WTC11 (cell line): ENCODE data around the gene TMEM179.

Source experiments
- CTCF ChIP-seq: fragments of 200-600 bp; IDR thresholded peaks from 2 replicates; pipeline ENCODE4 v1.8.0; 2022; ENCODE audit warnings: antibody characterized with exemption
- ELF4 ChIP-seq: sonication (generic); formaldehyde crosslinking; IDR thresholded peaks from 2 replicates; pipeline ENCODE4 v1.8.1; 2022; ENCODE audit warnings: low read depth, mild to moderate bottlenecking, moderate library complexity, missing genetic modification reagents
- GABPB1 ChIP-seq: sonication (generic); formaldehyde crosslinking; IDR thresholded peaks from 2 replicates; pipeline ENCODE4 v1.8.1; 2023; ENCODE audit warnings: mild to moderate bottlenecking, missing genetic modification reagents
- IRF2 ChIP-seq: sonication (generic); formaldehyde crosslinking; IDR thresholded peaks from 2 replicates; pipeline ENCODE4 v1.8.0; 2022; ENCODE audit warnings: low read depth, missing genetic modification reagents, borderline replicate concordance
- MAX ChIP-seq: sonication (generic); formaldehyde crosslinking; IDR thresholded peaks from 2 replicates; pipeline ENCODE4 v1.8.0; 2022; ENCODE audit warnings: mild to moderate bottlenecking, missing genetic modification reagents
- MYBL2 ChIP-seq: sonication (generic); formaldehyde crosslinking; IDR thresholded peaks from 2 replicates; pipeline ENCODE4 v1.8.1; 2023; ENCODE audit warnings: mild to moderate bottlenecking, moderate library complexity, missing genetic modification reagents
- RELA ChIP-seq: sonication (generic); formaldehyde crosslinking; IDR thresholded peaks from 2 replicates; pipeline ENCODE4 v1.8.1; 2022; ENCODE audit warnings: missing genetic modification reagents, mild to moderate bottlenecking, borderline replicate concordance
- SP1 ChIP-seq: sonication (generic); formaldehyde crosslinking; conservative IDR thresholded peaks from 2 replicates; pipeline ENCODE4 v1.8.1; 2022; ENCODE audit warnings: missing genetic modification reagents
- USF2 ChIP-seq: sonication (generic); formaldehyde crosslinking; IDR thresholded peaks from 2 replicates; pipeline ENCODE4 v1.8.1; 2023; ENCODE audit warnings: mild to moderate bottlenecking, missing genetic modification reagents, moderate library complexity
- ZNF232 ChIP-seq: sonication (generic); formaldehyde crosslinking; IDR thresholded peaks from 2 replicates; pipeline ENCODE4 v1.8.0; 2022; ENCODE audit warnings: mild to moderate bottlenecking, missing genetic modification reagents
- TF ChIP-seq, protein P1 (sequence below): sonication (generic); formaldehyde crosslinking; IDR thresholded peaks from 2 replicates; pipeline ENCODE4 v1.8.1; 2023; ENCODE audit warnings: mild to moderate bottlenecking, missing genetic modification reagents, moderate library complexity

DNA sequence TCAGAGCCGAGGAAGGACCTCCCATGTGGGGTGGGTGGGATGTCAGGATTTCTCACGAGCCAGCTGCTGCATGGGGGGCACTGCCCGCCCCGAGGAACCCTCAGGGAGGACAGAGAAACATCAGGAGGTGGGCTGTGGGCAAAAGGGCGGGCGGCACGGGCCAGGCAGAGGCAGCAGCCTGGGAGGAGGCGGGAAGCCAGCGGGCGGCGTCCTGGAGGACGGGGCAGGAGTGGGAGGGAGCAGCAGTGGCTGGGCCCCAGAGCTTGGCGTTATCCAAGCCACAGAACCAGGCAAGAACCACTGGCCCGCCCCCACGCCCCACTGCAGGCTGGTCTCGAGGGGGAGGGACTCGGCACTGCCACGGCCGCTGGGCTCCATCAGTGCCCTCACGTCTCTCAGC is 22.6 kb downstream of the TMEM179 start:
- TF ChIP-seq MYBL2 (CRISPR knock-in tag): no peak
- no peak for TF ChIP-seq SP1 (CRISPR knock-in tag)
- TF ChIP-seq, protein P1, sequence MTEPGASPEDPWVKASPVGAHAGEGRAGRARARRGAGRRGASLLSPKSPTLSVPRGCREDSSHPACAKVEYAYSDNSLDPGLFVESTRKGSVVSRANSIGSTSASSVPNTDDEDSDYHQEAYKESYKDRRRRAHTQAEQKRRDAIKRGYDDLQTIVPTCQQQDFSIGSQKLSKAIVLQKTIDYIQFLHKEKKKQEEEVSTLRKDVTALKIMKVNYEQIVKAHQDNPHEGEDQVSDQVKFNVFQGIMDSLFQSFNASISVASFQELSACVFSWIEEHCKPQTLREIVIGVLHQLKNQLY: no peak
- no peak for TF ChIP-seq IRF2 (CRISPR knock-in tag)
- TF ChIP-seq ZNF232 (CRISPR knock-in tag): no peak
- no peak for TF ChIP-seq GABPB1 (CRISPR knock-in tag)
- no peak for TF ChIP-seq USF2 (CRISPR knock-in tag)
- TF ChIP-seq CTCF: no peak
- TF ChIP-seq ELF4: no peak
- TF ChIP-seq RELA (CRISPR knock-in tag): no peak
- no peak for TF ChIP-seq MAX
